Lower lobe of right lung (tissue), 2 donors: ENCODE data around the gene GRM2. TPM values are rescaled to one million over a fixed set of nuclear protein-coding genes. Genes with fewer than 3 reads are reported as not detected.

Experiments used
- ATAC-seq, 2 donors: fragments of 200-7000 bp; cut with Tn5 transposase; one replicate each; pipeline ENCODE4 v1.9.1; 2020 to 2022; ENCODE audit warnings: mild to moderate bottlenecking in 2 of 2, moderate library complexity in 2 of 2
- DNase-seq: peaks from one replicate; pipeline ENCODE4 v3.0.0-alpha.2; 2020
- H3K27ac ChIP-seq: fragments of 200-600 bp; one replicate; pipeline ENCODE4 v1.8.0; 2022
- H3K27me3 ChIP-seq: fragments of 200-600 bp; one replicate; pipeline ENCODE4 v1.8.0; 2022; ENCODE audit warnings: low read depth
- H3K36me3 ChIP-seq: fragments of 200-600 bp; one replicate; pipeline ENCODE4 v1.8.0; 2022; ENCODE audit warnings: mild to moderate bottlenecking
- H3K4me1 ChIP-seq: fragments of 200-600 bp; one replicate; pipeline ENCODE4 v1.8.0; 2022
- H3K4me3 ChIP-seq: fragments of 200-600 bp; one replicate; pipeline ENCODE4 v1.8.0; 2022; ENCODE audit warnings: mild to moderate bottlenecking
- H3K9me3 ChIP-seq: fragments of 200-600 bp; one replicate; pipeline ENCODE4 v1.8.0; 2022
- CTCF ChIP-seq: fragments of 200-600 bp; IDR thresholded peaks from one replicate; pipeline ENCODE4 v1.8.0; 2022; ENCODE audit warnings: antibody characterized with exemption, mild to moderate bottlenecking
- intact Hi-C: fragments of 100-400 bp; cut with DNase I; formaldehyde crosslinking; loops from one replicate; pipeline ENCODE4 v1.11.0; 2022
- total RNA-seq: library from RNA; stranded (reverse); fragmentation: NEBNext Ultra II Directional; extraction: Animal tissue kit (Norgen Biotek cat#: 25700); gene quantifications from one replicate; pipeline ENCODE4 v1.2.1, GENCODE V29; 2021
- donor health status: DM: no; HTN: yes; CAD: no; lungs with severe emphysema.

GRM2 gene
- total RNA-seq, 1 donor from 2014 or later = 0.15 TPM

GRCh38 chr3:51712038-51712420, 5.2 kb downstream of the GRM2 start:
- Histone ChIP-seq H3K4me3 (no peak overlapping the region), H3K9me3 (no peaks in the 10 kb centered on the region), H3K27me3 (no peaks in the 10 kb centered on the region), H3K36me3 (no peaks in the 10 kb centered on the region), H3K4me1 (no peaks in the 10 kb centered on the region), H3K27ac (no peak overlapping the region)
- ATAC-seq (no peak), DNase-seq (no peak)
- intact Hi-C loops = no loop called here
- TF ChIP-seq CTCF = no peak

- DNase-seq = no peak
- intact Hi-C loops = no loop called here
Measured at GRCh38 chr3:51712511-51712931, 5.7 kb downstream of the GRM2 start.

GRCh38 chr3:51712963-51713362, 6.1 kb downstream of the GRM2 start:
- no peak for ATAC-seq
- Histone ChIP-seq H3K27ac (no peak overlapping the region), H3K27me3 (no peaks in the 10 kb centered on the region), H3K4me3 (no peak overlapping the region), H3K36me3 (no peaks in the 10 kb centered on the region), H3K4me1 (no peaks in the 10 kb centered on the region), H3K9me3 (no peaks in the 10 kb centered on the region)
- TF ChIP-seq CTCF = no peak
- DNase-seq = no peak
- intact Hi-C loops = no loop called here

More at GRCh38 chr3:51712511-51712931, 5.7 kb downstream of the GRM2 start:
- no peaks in the 10 kb centered on the region for H3K27me3 ChIP-seq
- ATAC-seq = no peak
- no peaks in the 10 kb centered on the region for H3K36me3 ChIP-seq
- no peak overlapping the region for H3K4me3 ChIP-seq
- H3K27ac ChIP-seq = no peak overlapping the region
- no peaks in the 10 kb centered on the region for H3K4me1 ChIP-seq
- TF ChIP-seq CTCF = no peak
- H3K9me3 ChIP-seq = no peaks in the 10 kb centered on the region

GRCh38 chr3:51715231-51715976, 8.5 kb downstream of the GRM2 start:
- H3K4me1 ChIP-seq = no peaks in the 10 kb centered on the region
- no peak for ATAC-seq
- no peaks in the 10 kb centered on the region for H3K36me3 ChIP-seq
- intact Hi-C loops = no loop called here
- H3K4me3 ChIP-seq = no peak overlapping the region
- H3K9me3 ChIP-seq = no peaks in the 10 kb centered on the region
- no peak for TF ChIP-seq CTCF
- no peak overlapping the region for H3K27ac ChIP-seq
- H3K27me3 ChIP-seq = no peaks in the 10 kb centered on the region
- DNase-seq = no peak

GRCh38 chr3:51715977-51716294, 9.1 kb downstream of the GRM2 start:
- no peaks in the 10 kb centered on the region for H3K27me3 ChIP-seq
- no peak overlapping the region for H3K4me3 ChIP-seq
- no peaks in the 10 kb centered on the region for H3K36me3 ChIP-seq
- H3K9me3 ChIP-seq = no peaks in the 10 kb centered on the region
- no peaks in the 10 kb centered on the region for H3K4me1 ChIP-seq
- TF ChIP-seq CTCF = no peak
- ATAC-seq = no peak
- no peak overlapping the region for H3K27ac ChIP-seq
- no peak for DNase-seq
- intact Hi-C loops = no loop called here
